Stomach (tissue), 4 donors: ENCODE results near the gene NIM1K.

Experiments
- CTCF ChIP-seq, 7 experiments: fragments of 450-650 bp in 4 of 7; fragments of 200-600 bp in 3 of 7; sonication (generic) in 3 of 7; IDR thresholded peaks; one replicate each; pipeline ENCODE4 v1.5.1; 2016 to 2019; ENCODE audit warnings: antibody characterized with exemption in 7 of 7, control low read depth in 2 of 7, mild to moderate bottlenecking in 1 of 7
- EP300 ChIP-seq: sonication (generic); formaldehyde crosslinking; IDR thresholded peaks from one replicate; pipeline ENCODE4 v1.6.1; 2017; ENCODE audit warnings: antibody characterized with exemption
- POLR2A ChIP-seq, 4 donors: fragments of 450-650 bp; IDR thresholded peaks; one replicate each; pipeline ENCODE4 v1.6.1; 2016; ENCODE audit warnings: antibody characterized with exemption in 4 of 4, control low read depth in 2 of 4, mild to moderate bottlenecking in 1 of 4, moderate library complexity in 1 of 4
- POLR2AphosphoS5 ChIP-seq, 3 donors: sonication (generic); formaldehyde crosslinking; IDR thresholded peaks; one replicate each; pipeline ENCODE4 v1.6.1; 2016; ENCODE audit warnings: antibody characterized with exemption in 3 of 3

GRCh38 chr5:43190755-43191603, 1.0 kb upstream of the NIM1K start:
- TF ChIP-seq CTCF (IDR thresholded peaks at IDR 0.05) (no peak), EP300 (no peak), POLR2AphosphoS5 (IDR thresholded peaks at IDR 0.05) (no peak), POLR2A (IDR thresholded peaks at IDR 0.05) (no peak)
